GM13976 (cell line): ENCODE data around the gene C17orf75.

Experiments used
- DNase-seq: peaks from one replicate; pipeline ENCODE4 v3.0.0; 2012; ENCODE audit warnings: low spot score
- in situ Hi-C: fragments of 300-500 bp; cut with MboI; formaldehyde crosslinking; loops from one replicate; pipeline ENCODE4 v1.12.0; 2022; ENCODE audit warnings: low sequenced_read_pairs, mixed read lengths, inconsistent platforms; ENCODE audit not compliant: unreplicated experiment
- TF ChIP-seq, protein P1 (sequence below): IDR thresholded peaks from 2 replicates; pipeline ENCODE4 v1.5.1; 2012; ENCODE audit warnings: borderline replicate concordance, mild to moderate bottlenecking; ENCODE audit not compliant: insufficient read depth; ENCODE audit errors: extremely low read depth, missing control alignments, control extremely low read depth

Gene C17orf75

DNA sequence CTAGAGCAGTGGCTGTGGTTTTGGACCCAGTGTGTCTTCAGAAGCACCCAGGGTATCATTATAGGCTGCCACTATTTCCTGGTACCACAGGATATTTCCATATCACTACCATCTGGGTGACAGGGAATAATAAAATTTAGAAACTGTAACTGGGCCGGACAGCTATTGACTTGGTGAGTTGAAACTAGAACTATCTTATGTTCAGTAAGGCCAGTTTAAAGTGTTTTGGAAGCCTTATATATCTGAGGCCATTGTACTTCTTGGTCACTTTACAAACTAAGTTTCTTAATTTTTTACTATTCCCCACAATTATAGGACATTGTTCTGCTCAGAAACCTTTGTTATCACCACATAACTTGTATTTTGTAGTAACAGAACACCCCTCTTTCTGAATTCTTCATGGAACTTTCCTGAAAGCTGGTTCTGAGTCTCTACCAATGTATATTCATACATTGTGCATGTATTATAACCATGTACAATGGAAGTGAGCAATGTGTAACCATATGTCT, 42.0 kb upstream of the C17orf75 start:
- TF ChIP-seq, protein P1, sequence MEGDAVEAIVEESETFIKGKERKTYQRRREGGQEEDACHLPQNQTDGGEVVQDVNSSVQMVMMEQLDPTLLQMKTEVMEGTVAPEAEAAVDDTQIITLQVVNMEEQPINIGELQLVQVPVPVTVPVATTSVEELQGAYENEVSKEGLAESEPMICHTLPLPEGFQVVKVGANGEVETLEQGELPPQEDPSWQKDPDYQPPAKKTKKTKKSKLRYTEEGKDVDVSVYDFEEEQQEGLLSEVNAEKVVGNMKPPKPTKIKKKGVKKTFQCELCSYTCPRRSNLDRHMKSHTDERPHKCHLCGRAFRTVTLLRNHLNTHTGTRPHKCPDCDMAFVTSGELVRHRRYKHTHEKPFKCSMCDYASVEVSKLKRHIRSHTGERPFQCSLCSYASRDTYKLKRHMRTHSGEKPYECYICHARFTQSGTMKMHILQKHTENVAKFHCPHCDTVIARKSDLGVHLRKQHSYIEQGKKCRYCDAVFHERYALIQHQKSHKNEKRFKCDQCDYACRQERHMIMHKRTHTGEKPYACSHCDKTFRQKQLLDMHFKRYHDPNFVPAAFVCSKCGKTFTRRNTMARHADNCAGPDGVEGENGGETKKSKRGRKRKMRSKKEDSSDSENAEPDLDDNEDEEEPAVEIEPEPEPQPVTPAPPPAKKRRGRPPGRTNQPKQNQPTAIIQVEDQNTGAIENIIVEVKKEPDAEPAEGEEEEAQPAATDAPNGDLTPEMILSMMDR, result no peak
- in situ Hi-C loops, result no loop called here
- no peak for DNase-seq

DNA sequence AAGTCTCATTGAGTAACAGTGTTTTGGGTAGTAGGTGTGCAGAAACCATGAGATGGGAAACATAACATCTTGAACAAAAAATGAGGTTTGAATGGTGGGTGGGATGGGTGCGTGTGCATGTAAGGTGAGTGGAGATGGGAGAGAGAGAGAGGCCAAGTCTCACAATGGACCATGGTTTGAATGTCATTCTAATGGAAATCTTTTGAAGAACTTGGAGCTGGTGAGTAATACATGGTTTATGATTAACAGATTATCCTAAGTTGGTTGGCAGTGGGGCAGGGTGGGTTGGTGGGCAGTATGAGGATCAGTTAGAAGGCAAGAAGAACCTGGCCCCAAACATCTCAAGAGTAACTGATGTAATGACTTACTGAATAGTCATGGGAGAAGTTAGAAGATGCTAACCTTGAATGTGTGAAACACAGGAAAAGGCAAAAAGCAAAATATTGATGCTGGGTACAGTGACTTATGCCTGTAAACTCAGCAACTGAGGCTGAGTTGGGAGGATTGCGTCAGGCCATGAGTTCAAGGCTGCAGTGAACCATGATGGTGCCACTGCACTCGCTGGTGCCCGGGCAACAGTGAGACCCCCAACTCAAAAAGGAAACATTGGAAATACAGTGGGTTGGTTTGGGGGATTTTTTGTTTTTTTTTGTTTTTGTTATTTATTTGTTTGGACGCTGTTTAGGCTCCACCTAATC, 40.7 kb upstream of the C17orf75 start:
- in situ Hi-C loops, result no loop called here
- TF ChIP-seq, protein P1, result no peak
- DNase-seq, result no peak

DNA sequence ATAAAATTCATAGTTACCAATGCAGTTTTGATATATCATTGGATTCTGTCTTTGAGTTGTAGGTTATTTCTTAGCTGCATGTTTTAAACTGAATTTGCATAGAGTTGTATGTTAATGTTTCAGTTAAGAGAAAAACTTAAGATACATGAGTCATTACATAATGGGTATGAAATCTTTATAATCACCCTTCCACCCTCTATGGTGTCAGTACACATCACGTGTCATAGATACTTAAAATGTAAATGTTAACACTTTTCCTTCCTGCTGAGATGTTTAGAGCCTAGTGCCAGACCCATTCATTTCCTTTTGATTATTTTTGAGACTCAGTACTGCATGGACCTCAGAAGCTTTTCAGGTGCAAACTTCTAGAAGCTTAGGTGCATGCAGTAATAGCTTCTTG, 28.5 kb upstream of the C17orf75 start:
- TF ChIP-seq, protein P1, result no peak
- in situ Hi-C loops, result no loop called here
- no peak for DNase-seq

DNA sequence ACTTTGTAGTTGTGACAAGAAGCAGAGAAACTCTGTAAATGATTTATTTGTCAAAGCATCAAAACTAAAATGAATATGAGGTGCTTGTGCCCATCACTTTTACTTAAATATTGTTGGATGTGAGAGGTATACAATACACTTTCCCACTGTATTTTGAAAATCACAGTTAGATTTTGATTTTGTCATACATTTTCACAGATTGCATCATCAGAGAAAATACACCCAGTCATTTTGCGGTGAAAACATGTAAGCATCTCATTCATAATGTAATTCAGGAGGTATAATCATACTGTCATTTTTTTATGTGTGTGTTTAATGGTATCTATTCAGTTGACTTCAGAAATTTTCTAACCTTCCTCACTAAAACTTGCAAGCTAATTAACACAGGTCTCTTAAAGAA, 19.3 kb upstream of the C17orf75 start:
- in situ Hi-C loops, result no loop called here
- DNase-seq, result no peak
- TF ChIP-seq, protein P1, result no peak

DNA sequence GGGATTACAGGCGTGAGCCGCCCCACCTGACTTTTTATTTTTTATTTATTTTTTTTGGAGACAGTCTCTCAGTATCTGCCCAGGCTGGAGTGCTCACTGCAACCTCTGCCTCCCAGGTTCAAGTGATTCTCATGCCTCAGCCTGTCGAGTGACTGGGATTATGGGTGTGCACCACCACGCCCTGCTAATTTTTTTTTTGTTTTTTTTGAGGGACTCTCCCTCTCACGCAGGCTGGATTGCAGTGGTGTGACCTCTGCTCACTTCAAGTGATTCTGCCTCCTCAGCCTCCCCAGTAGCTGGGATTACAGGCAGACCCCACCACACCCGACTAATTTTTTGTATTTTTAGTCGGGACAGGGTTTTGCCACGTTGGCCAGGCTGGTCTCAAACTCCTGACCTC, 15.6 kb upstream of the C17orf75 start:
- in situ Hi-C loops, result no loop called here
- no peak for DNase-seq
- TF ChIP-seq, protein P1, result no peak

DNA sequence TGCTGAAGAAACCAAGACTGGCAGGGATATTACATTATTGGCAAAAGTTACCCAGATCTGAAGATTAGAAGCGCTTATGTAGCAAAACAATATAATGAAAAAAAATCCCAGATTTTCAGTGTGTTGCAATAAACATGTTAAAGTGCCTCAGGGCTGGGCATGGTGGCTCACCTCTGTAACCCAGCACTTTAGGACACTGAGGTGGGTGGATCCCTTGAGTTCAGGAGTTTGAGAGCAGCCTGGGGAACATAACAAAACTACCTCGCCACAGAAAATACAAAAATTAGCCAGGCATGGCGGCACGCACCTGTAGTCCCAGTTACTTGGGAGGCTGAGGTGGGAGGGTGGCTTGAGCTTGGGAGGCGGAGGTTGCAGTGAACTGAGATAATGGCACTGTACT, 14.8 kb upstream of the C17orf75 start:
- in situ Hi-C loops, result no loop called here
- TF ChIP-seq, protein P1, result no peak
- DNase-seq, result no peak
